HT1080 (cell line): ENCODE results near the gene C1GALT1C1. TPM values are rescaled to one million over a fixed set of nuclear protein-coding genes. Genes with fewer than 3 reads are reported as not detected.
A peak's percentile ranks its signal among the peaks of the same experiment; 100 is the strongest.

Experiments
- DNase-seq: peaks from one replicate; pipeline ENCODE4 v3.0.0-alpha.2; 2015; ENCODE audit warnings: low read depth
- total RNA-seq: library from RNA; depleted of rRNA; stranded (reverse); fragments of >200 nt; shearing (Covaris generic); gene quantifications from 2 replicates; pipeline ENCODE4 v1.2.3, GENCODE V29; 2014; rRNA removed

The C1GALT1C1 gene
- total RNA-seq, 1 experiment from 2014 or later, result 28.6 TPM

GRCh38 chrX:120603707-120604360, 26.0 kb downstream of the C1GALT1C1 start, which contains the start of gene MCTS1:
Gene MCTS1 (plus strand): TSS chrX:120604101. CDS start chrX:120604237, 136 bp downstream.
- DNase-seq, result peak; percentile 97

- no peak for DNase-seq
These were observed 44.2 kb downstream of the C1GALT1C1 start for GRCh38 chrX:120585702-120586101.

Other genes with a start within 250 kb of the C1GALT1C1 start
- 33.2 and 50.2 TPM in 2 replicates for gene LAMP2, start 160.8 kb downstream of the C1GALT1C1 start, total RNA-seq
- gene CUL4B, start 69.1 kb downstream of the C1GALT1C1 start, total RNA-seq, result 16.3 and 18.2 TPM in 2 replicates
- gene MCTS1, start 26.0 kb downstream of the C1GALT1C1 start, total RNA-seq, result 66.8 and 71.9 TPM in 2 replicates
- gene CT47B1, start 245.8 kb upstream of the C1GALT1C1 start, total RNA-seq, result not detected in 2 replicates